ENCODE measurements around the gene DSN1.

The DSN1 gene

GRCh38 chr20:36754656-36755222, 18.8 kb downstream of the DSN1 start:
- peak; percentile 57 for DNase-seq (ENCODE audit: low spot score)

GRCh38 chr20:36752582-36752981, 21.0 kb downstream of the DSN1 start:
- no peak for DNase-seq (ENCODE audit: low spot score)

DNA sequence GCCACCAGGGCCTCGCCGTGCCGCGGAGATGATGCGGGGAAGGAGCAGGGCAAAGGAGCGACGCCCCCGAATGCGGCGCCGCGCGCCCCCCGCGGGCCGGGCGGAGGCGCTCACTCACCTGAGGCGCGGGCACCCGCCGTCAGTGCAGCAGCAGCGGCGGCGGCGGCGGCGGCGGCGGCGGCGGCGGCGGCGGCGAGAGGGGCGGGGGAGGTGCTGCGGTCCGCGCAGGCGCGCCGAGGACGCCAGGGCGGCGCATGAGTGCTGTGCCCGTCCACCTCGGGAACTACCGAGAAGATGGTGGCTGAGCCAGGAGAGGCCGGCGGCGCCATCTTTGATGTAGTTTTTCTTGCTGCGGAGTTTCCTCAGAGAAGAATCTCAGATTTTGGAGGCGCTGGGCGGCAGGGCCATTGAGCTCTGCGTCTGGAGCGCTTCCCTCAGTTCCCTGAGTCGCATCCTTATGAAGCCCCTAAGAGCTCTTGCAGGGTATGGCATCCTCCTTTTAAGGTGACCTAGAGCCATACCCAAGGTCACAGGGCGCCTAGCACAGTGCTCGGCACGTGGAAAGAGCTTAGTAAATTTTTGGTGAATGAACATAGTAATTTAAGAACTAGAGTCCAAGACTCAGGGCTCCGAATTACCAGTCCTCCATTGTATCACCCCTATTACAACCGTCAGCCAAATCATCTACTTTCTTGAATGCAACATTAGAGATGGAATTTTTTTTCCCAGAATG, 27.5 kb downstream of the DSN1 start, which contains the start of gene NDRG3:
Gene NDRG3 (minus strand): TSS at position 164 of the 733 bp plus-strand sequence. CDS start 24,355 bp downstream, outside the sequence.
- peak; percentile 94 for DNase-seq (ENCODE audit: low spot score)

DNA sequence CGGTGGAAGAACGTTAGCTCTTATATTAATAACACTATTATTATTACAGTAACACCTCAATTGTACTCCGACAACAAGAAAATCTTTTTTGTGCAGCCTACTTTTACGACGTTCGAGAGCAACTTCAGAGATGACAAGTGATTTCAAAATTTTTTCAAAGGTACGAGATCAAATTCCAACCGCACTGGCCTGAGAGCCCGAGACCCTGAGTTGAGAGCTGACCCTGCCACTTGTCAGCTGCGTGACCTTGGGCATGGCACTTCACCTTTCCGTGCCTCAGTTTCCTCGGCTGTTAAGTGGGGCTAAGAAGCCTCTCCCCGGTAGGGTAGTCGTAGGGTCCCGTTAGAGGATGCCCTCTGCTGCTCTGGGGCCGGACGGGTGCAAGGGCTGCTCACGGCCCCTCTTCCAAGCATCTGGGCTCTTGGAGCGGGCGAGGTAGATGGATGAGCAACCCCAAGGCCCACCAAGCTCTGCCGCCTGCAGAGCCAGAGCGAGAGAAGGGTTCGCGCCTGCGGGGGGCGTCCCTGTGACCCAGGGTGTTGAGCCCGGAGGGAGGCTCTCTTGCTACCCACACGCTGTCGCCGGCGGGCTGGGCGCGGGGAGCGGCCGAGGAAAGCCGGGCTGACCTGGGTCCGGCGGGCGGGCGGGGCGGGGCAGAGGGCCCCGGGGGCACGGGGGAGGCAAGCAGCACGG, 28.2 kb downstream of the DSN1 start:
- peak; percentile 14 for DNase-seq (ENCODE audit: low spot score)

DNA sequence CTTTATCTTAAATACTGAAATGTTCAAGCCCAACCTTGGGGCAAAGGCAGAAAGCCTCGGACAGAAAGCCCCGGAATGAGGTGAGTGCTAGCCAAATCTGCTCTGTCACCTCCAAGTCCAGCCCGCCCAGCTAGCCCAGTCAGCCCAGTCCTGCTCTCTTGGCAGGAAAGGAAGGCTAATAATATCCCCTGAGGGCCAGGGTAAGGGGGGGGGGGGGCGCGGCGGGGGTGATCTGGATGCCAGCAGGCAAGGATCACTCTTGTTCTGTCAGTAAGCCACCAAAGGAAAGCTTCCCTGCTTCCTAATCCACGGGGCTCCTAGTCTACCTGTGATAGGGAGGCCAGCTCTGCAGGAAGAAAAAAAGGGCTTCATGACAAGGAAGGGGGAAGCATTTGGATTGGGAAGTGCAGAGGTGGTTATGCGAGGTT, 28.8 kb downstream of the DSN1 start:
- peak; percentile 19 for DNase-seq (ENCODE audit: low spot score)

GRCh38 chr20:36744243-36744642, 29.3 kb downstream of the DSN1 start:
- DNase-seq (ENCODE audit: low spot score) = no peak

DNA sequence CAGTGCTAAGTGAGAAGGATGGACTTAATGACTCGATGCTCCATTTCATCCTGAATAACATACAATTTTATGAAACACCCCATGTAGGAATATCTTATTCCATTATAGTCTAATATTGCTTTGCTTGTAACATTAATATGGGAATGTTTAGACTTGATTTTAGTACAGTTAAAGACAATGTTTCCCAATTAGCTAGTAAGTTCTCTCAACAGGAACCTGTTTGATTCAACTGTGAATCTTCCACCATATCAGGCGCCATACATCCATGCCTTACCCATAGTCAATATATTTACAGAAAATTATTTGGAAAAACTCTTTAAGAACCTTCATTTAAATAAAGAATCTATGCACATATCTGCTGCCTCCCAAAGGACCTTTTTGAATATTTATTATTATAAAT, 31.0 kb downstream of the DSN1 start:
- no peak for DNase-seq (ENCODE audit: low spot score)

DNA sequence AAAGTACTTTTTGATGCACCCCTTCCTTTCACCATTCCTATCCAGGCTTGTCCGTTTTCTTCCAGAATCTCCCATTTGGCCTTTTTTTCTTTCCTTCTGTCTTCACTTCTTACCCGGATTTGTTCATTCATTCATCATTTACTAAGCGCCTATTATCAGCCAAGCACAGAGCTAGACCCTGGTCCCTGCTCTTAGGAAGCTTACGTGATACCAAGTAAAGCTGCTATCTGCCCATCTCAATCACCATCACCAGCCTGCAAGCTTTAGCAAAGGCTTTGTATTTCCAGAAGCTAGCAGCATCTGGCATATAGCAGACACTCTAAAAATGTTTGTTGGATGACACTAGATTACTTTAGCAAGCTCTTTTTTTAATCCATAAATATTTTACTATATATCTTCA, 32.5 kb downstream of the DSN1 start:
- DNase-seq (ENCODE audit: low spot score) = no peak

DNA sequence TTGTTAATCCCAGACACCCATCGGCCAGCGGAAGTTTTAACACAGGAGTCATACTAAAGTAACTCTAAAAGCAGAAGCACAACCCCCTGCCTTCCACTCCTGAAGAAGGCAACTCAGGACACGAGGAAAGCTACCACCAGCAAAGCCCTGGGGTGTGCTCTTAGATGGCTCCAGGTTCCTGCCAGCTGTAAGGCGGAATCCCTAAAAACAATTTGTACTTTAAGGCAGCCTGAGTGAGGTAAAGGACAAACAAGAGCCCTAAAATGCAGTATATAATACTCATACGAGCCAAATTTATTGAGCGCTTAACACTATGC, 36.4 kb downstream of the DSN1 start:
- no peak for DNase-seq (ENCODE audit: low spot score)

DNA sequence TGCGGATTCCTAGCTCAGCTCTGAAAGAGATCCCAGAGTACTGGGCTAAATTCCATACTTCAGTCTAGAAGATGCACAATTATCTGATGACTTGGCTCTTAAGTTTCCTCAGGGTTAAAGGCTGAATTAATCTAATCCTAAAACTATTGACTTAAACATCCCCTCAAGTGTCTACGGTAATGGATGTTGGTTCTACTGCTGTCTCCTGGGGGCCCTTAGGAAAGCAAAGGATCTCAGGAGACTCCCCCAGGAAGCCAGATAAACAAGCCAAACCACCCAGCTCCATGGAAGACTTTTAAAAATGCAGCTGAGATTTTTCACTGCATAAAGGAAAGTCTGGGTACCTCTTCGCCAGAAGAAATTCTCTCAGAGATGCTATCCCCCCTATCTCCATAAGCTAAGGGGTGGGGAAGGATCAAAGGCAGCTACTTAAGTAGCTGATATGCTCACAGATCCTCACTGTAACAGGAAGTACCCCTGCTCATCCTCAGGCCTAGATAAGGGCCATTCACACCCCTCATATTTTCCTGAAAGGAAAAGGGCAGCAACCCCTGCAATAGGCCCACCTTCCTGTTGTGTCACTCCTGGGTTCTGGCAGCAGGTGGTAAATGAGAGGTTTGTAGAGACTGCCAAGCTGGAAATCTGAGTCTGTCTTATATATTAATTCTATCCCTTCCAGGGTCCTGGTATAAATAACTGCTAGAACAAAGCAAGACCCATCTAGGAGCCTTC, 36.9 kb downstream of the DSN1 start:
- no peak for DNase-seq (ENCODE audit: low spot score)

DNA sequence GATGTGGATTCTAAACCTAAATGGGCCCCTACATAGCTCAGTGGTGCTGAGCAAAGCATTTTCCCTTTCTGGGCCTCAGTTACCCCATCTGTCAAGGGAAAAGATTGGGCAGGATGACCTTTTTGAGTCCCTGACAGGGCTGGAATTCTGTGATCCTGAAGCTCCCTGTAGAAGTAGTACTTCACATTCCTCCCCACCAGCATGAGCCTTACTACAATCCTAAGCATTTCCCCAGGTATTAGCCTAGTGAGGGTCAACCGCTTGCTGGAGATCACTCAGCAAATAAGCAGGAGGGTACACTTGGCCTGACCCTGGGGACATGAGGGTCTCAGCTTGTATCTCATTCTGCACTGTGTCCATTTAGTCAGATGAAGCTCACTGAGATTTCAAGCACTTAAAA, 41.1 kb downstream of the DSN1 start:
- no peak for DNase-seq (ENCODE audit: low spot score)

DNA sequence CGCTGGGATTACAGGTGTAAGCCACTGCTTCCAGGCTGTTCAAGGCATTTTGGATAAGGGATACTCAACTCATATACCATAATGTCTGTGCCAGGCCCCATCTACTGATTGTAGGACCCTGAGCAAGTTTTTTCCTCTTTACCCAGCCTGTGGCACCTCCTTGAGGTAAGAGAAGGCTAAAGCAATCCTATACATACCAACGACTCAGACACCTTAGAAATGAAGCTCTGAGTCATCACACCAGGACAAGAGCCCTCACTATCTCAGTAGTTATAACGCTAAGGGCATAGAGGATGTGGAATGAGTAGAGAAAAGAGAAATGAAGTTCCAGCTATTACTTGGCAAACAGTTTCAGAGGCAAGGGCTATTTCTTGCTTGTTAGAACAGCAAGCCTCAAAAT, 44.6 kb downstream of the DSN1 start:
- DNase-seq (ENCODE audit: low spot score) = no peak

- DNase-seq (ENCODE audit: low spot score) = no peak
Measured at GRCh38 chr20:36726168-36726567, 47.4 kb downstream of the DSN1 start.

- DNase-seq (ENCODE audit: low spot score) = no peak
Measured at GRCh38 chr20:36720510-36720909, 53.1 kb downstream of the DSN1 start.

DNA sequence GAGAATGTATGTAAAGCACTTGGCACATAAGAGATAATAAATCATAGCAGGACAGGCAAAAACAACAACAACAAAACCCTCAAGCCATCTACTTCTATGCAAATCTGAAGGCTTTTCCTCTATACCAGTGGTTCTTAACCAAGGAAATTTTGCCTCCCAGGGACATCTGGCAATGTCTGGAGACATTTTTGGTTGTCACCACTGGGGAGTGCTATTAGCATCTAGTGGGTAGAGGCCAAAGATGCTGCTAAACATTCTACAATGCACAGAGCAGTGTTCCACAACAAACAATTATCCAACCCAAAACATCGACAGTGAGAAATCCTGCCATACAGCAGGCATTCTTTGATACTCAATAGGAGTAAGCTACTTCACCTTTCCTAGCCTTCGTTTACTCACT, 55.9 kb downstream of the DSN1 start:
- peak; percentile 35 for DNase-seq (ENCODE audit: low spot score)

GRCh38 chr20:36717021-36717420, 56.5 kb downstream of the DSN1 start:
- no peak for DNase-seq (ENCODE audit: low spot score)

DNA sequence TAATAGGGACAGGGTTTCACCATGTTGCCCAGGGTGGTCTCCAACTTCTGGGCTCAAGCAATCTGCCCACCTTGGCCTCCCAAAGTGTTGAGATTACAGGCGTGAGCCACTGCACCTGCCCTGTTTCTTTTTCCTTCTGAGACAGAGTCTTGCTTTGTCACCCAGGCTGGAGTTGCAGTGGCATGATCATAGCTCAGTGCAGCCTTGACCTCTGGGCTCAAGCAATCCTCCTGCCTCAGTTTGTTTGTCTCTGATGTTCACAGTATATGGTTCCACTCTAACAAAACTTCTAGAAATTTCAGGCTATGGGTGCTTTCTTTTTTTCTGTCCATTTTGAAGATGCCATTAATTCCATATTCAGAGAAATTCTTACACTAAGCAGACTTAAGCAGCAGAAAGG, 60.8 kb downstream of the DSN1 start:
- DNase-seq (ENCODE audit: low spot score) = no peak

DNA sequence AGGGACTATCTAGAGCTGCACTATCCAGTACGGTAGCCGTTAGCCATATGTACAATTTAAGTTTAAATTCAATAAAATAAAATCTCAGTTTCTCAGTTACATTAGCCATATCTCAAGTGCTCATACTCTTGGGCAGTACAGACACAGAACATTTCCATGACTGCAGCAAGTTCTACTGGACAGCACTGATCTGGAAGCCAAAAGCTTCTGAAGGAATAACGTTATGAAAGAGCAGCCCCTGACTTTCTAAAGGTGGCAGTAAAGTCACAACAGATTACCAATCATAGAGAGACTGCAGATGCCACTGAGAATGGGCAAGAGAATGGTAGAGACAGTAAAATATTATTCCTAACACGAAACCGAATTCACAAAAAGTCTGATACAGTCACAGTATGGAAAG, 64.4 kb downstream of the DSN1 start:
- DNase-seq (ENCODE audit: low spot score) = no peak

DNA sequence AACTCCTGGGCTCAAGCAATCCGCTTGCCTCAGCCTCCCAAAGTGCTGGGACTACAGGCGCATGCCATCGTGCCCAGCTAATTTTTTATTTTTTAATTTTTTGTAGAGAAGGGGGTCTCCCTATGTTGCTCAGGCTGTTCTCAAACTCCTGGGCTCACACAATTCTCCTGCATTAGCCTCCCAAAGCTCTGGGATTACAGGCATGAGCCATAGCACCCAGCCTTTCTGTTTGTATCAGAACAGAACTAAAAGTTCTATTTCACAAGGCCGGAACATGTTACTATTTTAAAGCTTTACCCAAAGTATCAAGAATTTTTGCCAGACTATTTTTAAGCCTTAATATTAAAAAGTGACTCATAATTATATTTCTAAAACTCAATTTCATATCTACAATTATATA, 70.0 kb downstream of the DSN1 start:
- no peak for DNase-seq (ENCODE audit: low spot score)

All from putamen (tissue), 1 donor.